Measurements from ENCODE around the gene CTTNBP2. TPM values are rescaled to one million over a fixed set of nuclear protein-coding genes. Genes with fewer than 3 reads are reported as not detected.

The CTTNBP2 gene
- polyA plus RNA-seq, 1 donor from 2014 or later = 53.5 TPM

- H3F3A ChIP-seq (ENCODE audit: insufficient read depth, low read length, poor library complexity, severe bottlenecking) = no peaks in the 10 kb centered on the region
- no peak overlapping the region for H3K27ac ChIP-seq (ENCODE audit: low read length)
- H3K4me2 ChIP-seq (ENCODE audit: low read length) = no peak overlapping the region
These were observed 205.8 kb downstream of the CTTNBP2 start for GRCh38 chr7:117667456-117667855.

GRCh38 chr7:117666689-117667088 lies 206.6 kb downstream of the CTTNBP2 start:
- Histone ChIP-seq H3K27me3 (ENCODE audit: insufficient read depth, low read depth, low read length) (no peaks in the 10 kb centered on the region), H3K9ac (ENCODE audit: low read length) (no peak overlapping the region), H4K20me1 (ENCODE audit: insufficient read depth) (no peaks in the 10 kb centered on the region), H3K9me2 (ENCODE audit: insufficient read depth, low read length) (no peaks in the 10 kb centered on the region), H2AFZ (ENCODE audit: low read depth, low read length) (no peak overlapping the region), H3K9me3 (ENCODE audit: low read length) (no peaks in the 10 kb centered on the region), H3F3A (ENCODE audit: insufficient read depth, low read length, poor library complexity, severe bottlenecking) (no peaks in the 10 kb centered on the region), H3K27ac (ENCODE audit: low read length) (no peak overlapping the region), H3K4me2 (ENCODE audit: low read length) (no peak overlapping the region), H3K4me3 (ENCODE audit: low read length) (no peak overlapping the region), H3K36me3 (ENCODE audit: insufficient read depth, low read length) (no peaks in the 10 kb centered on the region), H3K79me2 (replicated peaks; ENCODE audit: insufficient read depth, low read length) (no peaks in the 10 kb centered on the region)
- no peak for TF ChIP-seq POLR2AphosphoS5 (IDR thresholded peaks at IDR 0.05)
- no peak for TF ChIP-seq CTCF (IDR thresholded peaks at IDR 0.05; ENCODE audit: poor library complexity, severe bottlenecking)
- TF ChIP-seq SMC3 (conservative IDR thresholded peaks at IDR 0.05; ENCODE audit: poor library complexity) = no peak

More at GRCh38 chr7:117667456-117667855, 205.8 kb downstream of the CTTNBP2 start:
- Histone ChIP-seq H3K9me3 (ENCODE audit: low read length) (no peaks in the 10 kb centered on the region), H3K9ac (ENCODE audit: low read length) (no peak overlapping the region), H3K4me3 (ENCODE audit: low read length) (no peak overlapping the region), H3K27me3 (ENCODE audit: insufficient read depth, low read depth, low read length) (no peaks in the 10 kb centered on the region), H3K79me2 (replicated peaks; ENCODE audit: insufficient read depth, low read length) (no peaks in the 10 kb centered on the region), H3K36me3 (ENCODE audit: insufficient read depth, low read length) (no peaks in the 10 kb centered on the region), H2AFZ (ENCODE audit: low read depth, low read length) (no peak overlapping the region), H4K20me1 (ENCODE audit: insufficient read depth) (no peaks in the 10 kb centered on the region), H3K9me2 (ENCODE audit: insufficient read depth, low read length) (no peaks in the 10 kb centered on the region)
- TF ChIP-seq EZH2 (IDR thresholded peaks at IDR 0.05; ENCODE audit: borderline replicate concordance, insufficient read depth, low read length, poor library complexity, severe bottlenecking) (no peak), POLR2AphosphoS5 (IDR thresholded peaks at IDR 0.05) (no peak), REST (IDR thresholded peaks at IDR 0.05; ENCODE audit: borderline replicate concordance) (no peak), RAD21 (conservative IDR thresholded peaks at IDR 0.05) (no peak), CTCF (IDR thresholded peaks at IDR 0.05; ENCODE audit: poor library complexity, severe bottlenecking) (no peak), MXI1 (conservative IDR thresholded peaks at IDR 0.05; ENCODE audit: poor library complexity, severe bottlenecking) (no peak), SMC3 (conservative IDR thresholded peaks at IDR 0.05; ENCODE audit: poor library complexity) (no peak), TAF1 (IDR thresholded peaks at IDR 0.05; ENCODE audit: low read depth) (no peak), EP300 (conservative IDR thresholded peaks at IDR 0.05; ENCODE audit: poor library complexity, severe bottlenecking) (no peak)
